ENCODE measurements around the gene HIC1. TPM values are rescaled to one million over a fixed set of nuclear protein-coding genes. Genes with fewer than 3 reads are reported as not detected.

HIC1 gene, protein sequence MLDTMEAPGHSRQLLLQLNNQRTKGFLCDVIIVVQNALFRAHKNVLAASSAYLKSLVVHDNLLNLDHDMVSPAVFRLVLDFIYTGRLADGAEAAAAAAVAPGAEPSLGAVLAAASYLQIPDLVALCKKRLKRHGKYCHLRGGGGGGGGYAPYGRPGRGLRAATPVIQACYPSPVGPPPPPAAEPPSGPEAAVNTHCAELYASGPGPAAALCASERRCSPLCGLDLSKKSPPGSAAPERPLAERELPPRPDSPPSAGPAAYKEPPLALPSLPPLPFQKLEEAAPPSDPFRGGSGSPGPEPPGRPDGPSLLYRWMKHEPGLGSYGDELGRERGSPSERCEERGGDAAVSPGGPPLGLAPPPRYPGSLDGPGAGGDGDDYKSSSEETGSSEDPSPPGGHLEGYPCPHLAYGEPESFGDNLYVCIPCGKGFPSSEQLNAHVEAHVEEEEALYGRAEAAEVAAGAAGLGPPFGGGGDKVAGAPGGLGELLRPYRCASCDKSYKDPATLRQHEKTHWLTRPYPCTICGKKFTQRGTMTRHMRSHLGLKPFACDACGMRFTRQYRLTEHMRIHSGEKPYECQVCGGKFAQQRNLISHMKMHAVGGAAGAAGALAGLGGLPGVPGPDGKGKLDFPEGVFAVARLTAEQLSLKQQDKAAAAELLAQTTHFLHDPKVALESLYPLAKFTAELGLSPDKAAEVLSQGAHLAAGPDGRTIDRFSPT
- 38.4 TPM for total RNA-seq

DNA sequence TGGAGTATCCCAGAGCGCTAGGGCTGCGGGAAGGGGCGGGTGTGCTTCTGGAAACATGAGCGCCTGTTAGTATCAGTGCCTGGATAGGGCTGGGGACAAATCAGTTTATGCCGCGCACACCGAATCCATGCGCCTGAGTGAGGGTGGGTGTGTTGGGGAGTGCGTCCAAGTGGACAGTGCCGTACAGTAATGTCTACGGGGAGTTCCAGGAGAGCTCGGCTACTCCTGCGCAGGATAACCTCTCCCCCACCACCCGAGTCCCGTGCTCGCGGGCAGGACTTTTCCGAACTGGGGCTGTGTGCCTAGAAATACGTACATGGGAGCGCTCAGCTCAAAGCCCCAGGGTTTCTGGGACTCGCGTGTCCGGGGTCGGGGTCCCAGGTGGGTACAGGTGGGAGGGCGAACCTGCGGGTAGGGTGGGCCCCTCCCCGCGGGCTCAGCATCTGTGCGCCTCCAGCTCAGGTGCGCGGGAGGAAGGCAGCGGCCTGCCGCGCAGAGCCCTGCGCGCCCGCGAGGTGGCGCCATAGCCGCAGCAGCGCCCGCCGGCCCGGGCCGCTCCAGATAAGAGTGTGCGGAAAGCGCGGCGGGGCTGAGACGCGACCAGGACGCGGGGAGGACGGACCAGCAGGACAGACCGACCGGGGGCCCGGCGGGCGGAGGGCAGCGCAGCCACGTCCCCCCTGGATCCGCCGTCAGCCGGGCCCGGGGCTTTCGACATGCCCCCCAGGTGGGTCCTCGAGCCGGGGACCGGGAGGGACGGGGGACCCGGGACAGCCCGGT lies at the start of gene HIC1:
TSS of gene HIC1 (plus strand) at position 592 of the 780 bp plus-strand sequence. CDS start 1,588 bp downstream, outside the sequence.

DNA sequence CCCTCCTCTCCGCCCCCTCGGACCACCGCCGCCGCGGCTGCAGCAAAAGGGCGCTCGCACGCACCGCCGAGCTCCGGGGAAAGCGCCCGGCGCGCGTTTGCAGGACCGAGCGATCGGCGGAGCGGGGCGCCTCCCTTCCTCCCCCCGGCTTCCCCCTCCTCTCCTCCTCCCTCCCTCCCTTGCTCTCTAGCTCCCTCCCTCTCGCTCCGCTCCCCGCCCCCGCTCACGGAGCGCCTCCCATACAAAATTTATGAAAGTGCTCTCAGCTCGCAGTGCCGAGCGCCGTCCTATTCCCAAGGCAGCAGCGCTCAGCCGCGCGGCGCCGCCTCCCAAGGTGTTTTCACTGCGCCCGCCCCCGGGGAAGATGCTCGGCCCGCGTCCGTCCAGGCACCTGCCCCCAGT lies 29.7 kb upstream of the HIC1 start, which contains the start of gene RTN4RL1:
TSS of gene RTN4RL1 (minus strand) at position 115 of the 402 bp plus-strand sequence. CDS start 469 bp downstream, outside the sequence.

DNA sequence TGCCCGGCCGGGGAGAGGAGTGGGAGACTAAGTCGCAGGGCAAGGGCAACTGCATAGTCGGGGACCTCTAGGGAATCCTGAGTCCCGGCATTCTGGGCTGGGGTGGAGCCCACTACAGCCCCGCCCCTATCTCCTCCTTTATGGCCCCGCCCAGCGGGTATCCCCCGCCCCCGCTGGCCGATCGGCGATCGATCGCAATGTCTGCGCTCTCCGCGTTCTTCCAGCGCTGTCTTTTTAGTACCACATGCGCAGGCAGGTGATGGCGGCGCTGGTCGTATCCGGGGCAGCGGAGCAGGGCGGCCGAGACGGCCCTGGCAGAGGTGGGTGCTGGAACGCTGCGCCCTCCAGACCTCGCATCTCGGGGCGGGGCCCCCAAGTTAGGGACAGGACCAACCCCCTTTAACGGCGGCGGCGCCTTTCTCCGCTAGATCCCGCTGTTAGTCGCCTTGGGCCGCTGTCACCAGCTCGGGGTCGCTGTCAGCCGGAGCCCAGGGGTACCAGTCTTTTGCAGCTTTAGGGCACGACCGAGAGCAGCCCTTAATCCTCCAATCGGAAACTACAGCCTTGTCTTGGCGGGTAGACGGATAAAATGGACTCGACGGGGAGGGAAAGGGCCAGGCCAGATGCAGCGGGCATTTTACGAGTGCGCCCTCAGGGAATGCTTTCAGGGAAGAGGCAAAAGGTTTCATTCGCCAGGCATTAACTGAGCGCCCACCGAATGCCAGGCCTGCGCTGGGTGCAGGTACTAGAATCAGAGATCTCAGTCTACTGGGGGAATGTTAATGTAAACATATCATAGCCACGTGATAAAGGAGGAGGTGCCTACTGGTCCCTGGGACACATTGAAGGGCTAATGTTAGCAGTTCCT lies 24.8 kb upstream of the HIC1 start, which contains the start of gene DPH1:
TSS of gene DPH1 (plus strand) at position 243 of the 868 bp plus-strand sequence. CDS start at position 260, 17 bp downstream.

DNA sequence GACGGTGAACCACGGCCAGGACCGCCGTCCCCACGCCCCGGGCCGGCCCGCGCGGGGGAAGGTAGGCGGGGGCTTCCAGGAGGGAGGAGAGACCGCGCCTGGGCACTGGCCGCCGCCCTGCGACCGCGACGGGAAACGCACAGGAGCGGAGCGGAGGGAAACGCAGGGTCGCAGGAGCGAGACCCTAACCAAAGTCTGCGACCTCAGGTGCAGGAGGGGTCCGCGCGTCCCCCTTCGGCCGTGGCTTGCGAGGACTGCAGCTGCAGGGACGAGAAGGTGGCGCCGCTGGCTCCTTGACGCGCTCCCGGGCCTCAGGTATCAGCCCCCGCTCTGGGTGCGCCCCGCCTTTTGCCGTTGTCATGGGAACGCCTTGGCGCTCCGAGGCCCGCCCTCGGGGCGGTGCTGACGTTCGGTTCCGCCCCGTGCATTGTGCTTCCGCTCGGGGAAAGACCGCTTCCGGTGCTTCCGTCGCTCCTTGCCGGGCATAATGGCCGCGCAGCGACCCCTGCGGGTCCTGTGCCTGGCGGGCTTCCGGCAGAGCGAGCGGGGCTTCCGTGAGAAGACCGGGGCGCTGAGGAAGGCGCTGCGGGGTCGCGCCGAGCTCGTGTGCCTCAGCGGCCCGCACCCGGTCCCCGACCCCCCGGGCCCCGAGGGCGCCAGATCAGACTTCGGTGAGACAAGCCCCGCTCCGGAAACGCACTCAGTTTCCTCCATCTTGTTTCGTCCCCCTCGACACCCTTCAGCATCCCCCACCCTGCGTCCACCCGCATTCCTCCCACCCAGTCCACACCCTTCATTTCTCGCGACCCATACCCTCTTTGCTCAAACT lies 13.1 kb upstream of the HIC1 start, which contains the start of gene OVCA2:
TSS of gene OVCA2 (plus strand) at position 462 of the 829 bp plus-strand sequence. CDS start at position 488, 26 bp downstream.

Other genes with a start within 250 kb of the HIC1 start
- gene SMYD4, start 225.2 kb upstream of the HIC1 start, total RNA-seq: 16.1 TPM
- gene RPA1, start 225.1 kb upstream of the HIC1 start, total RNA-seq: 48.8 TPM
- 18.1 TPM for gene RTN4RL1, start 29.8 kb upstream of the HIC1 start, total RNA-seq
- 62.8 TPM for gene DPH1, start 24.9 kb upstream of the HIC1 start, total RNA-seq
- gene OVCA2, start 13.1 kb upstream of the HIC1 start, total RNA-seq: 24.0 TPM
- 77.0 TPM for gene SMG6, start 248.7 kb downstream of the HIC1 start, total RNA-seq
- 26.5 TPM for gene SRR, start 248.8 kb downstream of the HIC1 start, total RNA-seq

All from camera-type eye (tissue), 1 donor.